ENCODE results near the gene PLEKHB2.
A peak's percentile ranks its signal among the peaks of the same experiment; 100 is the strongest.
"Not testable (repeated sequence)": the region's sequence is repeated elsewhere in the genome, so short reads cannot be mapped to it uniquely, and the experiment has no call there.

The PLEKHB2 gene

DNA sequence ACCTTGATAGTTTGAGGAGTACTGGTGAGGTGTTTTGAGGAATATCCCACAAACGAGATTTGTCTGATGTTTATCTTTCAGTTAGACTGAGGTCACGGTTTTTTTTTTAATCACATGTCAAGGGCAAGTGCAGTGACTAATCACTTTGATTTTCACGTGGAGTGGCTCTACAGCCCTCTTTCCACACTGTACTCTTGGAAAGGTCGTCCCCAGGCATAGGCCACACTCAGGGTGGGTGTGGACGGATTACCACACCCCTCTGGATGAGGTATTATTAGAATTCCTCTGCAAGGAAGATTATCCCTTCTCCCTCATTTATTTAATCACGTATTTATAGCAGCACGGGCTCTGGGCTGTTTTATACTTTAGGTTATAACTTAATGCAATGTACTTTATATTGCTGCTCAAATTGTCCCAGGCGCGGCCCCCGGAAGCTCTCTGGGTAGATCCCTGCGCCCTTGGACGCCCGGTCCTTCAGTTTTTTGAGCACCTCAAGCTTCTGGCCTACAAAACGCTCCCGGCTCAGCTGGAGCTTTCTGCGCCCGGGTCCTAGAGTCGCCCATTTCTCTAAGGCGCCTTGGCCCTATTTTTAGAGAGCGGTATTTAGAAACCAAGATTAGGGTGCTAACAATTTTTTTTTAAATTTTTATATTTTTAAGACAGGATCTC is 515 bp upstream of the PLEKHB2 start:
- TF ChIP-seq, protein P1, sequence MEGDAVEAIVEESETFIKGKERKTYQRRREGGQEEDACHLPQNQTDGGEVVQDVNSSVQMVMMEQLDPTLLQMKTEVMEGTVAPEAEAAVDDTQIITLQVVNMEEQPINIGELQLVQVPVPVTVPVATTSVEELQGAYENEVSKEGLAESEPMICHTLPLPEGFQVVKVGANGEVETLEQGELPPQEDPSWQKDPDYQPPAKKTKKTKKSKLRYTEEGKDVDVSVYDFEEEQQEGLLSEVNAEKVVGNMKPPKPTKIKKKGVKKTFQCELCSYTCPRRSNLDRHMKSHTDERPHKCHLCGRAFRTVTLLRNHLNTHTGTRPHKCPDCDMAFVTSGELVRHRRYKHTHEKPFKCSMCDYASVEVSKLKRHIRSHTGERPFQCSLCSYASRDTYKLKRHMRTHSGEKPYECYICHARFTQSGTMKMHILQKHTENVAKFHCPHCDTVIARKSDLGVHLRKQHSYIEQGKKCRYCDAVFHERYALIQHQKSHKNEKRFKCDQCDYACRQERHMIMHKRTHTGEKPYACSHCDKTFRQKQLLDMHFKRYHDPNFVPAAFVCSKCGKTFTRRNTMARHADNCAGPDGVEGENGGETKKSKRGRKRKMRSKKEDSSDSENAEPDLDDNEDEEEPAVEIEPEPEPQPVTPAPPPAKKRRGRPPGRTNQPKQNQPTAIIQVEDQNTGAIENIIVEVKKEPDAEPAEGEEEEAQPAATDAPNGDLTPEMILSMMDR (conservative IDR thresholded peaks at IDR 0.05): no peak

DNA sequence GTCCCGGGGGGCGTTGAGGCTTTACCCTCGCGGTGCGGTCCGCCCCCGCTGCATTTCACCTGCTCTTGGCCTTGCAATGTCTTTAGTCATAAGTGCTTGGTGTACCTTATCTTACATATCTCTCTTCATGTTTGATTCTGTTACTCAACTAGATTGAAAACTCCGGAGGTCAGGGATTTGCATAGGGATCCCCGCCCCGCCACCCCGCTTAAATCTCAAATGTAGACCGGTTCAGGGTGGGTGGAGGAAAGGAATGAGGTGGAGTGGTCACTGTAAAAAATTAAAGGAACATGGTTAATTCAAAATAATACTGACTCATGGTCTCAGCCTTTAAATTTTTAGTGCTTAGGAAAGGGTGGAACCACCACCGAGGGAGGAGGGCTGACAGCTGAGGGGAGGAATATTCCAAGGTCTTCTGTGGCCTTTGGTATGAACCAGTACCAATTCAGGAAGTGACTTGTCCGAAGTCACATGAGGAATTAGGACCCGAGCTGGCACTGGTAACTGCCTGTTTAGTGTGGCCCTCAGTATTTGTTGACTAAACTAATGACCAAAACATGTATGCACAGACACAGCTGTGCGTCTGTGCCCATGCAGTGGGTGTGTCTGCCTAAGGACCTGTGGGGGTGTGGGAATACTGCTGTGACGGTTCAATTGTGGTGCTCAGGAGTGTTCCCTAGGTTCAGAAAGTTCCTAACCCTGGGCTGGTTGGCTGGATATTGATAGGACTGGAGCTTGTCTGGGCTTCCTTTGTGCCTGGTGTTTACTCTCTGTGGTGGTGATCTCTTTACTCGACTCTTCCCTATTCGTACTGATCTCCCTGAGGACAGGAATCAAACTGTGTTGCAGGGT is 1.0 kb downstream of the PLEKHB2 start:
- TF ChIP-seq, protein P1 (conservative IDR thresholded peaks at IDR 0.05): no peak
- peak overlapping the region; percentile 90 for H3K27ac ChIP-seq

More for the DNA sequence above, 515 bp upstream of the PLEKHB2 start:
- H3K27ac ChIP-seq: peak overlapping the region; percentile 90

DNA sequence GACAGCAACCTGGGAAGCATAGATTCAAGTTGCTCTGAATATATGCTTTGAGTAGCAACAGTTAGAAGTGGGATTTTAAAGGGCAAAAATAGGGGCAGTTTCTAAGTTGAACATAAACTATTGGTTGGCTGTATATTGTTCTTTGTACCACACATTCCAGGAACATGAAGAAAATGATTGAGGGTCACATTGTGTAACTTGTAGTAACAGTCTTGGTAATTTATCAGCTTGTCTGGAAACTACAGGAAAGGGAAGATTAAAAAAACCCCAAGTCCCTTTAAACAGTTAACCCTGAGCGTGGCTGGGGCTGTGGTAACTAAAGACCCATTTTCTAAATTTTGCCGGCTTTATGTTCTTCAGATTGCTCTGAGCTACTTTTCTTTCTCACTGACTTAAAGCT is 7.4 kb downstream of the PLEKHB2 start:
- TF ChIP-seq, protein P1 (conservative IDR thresholded peaks at IDR 0.05): no peak
- H3K27ac ChIP-seq: no peak overlapping the region

DNA sequence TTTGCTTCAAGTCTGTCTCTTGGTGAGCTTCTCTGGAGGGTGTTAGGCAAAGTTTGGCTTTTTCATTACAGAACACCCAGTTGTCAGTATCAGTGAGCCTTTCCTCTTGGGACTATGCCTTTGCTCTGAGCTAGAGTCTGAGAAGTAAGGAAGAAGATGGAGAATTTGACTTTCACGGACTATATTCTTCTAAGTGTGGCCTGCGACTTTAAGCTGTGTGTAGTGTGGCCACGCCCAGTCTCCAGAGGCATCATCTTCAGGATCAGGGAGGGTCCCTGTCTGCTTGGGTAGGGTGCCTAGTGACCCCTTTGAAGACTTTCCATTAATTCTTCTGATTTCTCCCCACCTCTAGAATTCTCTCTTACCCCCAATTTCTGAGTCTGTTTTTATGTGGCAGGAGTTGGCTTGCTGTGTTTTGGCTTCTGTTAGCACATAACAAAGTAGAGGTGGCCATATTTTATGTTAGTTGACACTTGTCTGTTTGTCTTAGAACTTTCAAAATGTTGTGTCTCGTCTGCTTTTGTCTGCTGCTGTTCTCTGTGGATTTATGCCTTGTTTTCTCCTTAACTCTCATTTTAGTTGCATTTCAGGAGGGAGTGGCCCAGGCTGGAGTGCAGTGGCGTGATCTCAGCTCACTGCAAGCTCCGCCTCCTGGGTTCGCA is 8.6 kb downstream of the PLEKHB2 start:
- TF ChIP-seq, protein P1 (conservative IDR thresholded peaks at IDR 0.05): no peak
- H3K27ac ChIP-seq: no peak overlapping the region

DNA sequence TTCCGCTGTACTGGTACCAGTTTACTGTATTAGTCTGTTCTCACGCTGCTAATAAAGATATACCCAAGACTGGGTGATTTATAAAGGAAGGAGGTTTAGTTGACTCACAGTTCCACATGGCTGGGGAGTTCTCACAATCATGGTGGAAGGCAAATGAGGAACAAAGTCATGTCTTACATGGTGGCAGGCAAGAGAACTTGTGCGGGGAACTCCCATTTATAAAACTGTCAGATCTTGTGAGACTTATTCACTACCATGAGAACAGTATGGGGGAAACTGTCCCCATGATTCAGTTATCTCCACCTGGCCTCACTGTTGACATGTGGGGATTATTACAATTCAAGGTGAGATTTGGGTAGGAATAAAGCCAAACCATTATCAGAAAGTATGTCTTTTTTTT is 9.8 kb downstream of the PLEKHB2 start:
- H3K27ac ChIP-seq: not testable (repeated sequence)

DNA sequence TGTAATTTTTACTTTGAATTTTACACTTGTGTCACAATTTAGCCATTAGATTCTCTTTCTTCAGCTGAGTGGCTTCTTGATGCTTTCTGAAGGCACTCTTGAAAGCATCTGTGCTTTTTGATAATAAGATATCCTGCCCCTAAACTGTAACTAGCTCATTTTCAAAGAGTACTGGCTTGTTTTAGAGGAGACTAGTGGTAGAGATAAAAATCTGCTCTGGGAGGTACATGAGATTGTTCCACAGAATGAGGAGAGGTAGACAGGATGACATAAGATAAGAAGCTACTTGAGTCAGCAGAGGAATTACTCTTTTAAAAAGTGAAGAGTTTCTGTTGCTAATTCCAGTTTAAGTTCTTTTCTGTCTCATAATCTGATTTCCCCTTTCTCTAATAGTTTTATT is 10.6 kb downstream of the PLEKHB2 start:
- TF ChIP-seq, protein P1 (conservative IDR thresholded peaks at IDR 0.05): no peak
- H3K27ac ChIP-seq: no peak overlapping the region

DNA sequence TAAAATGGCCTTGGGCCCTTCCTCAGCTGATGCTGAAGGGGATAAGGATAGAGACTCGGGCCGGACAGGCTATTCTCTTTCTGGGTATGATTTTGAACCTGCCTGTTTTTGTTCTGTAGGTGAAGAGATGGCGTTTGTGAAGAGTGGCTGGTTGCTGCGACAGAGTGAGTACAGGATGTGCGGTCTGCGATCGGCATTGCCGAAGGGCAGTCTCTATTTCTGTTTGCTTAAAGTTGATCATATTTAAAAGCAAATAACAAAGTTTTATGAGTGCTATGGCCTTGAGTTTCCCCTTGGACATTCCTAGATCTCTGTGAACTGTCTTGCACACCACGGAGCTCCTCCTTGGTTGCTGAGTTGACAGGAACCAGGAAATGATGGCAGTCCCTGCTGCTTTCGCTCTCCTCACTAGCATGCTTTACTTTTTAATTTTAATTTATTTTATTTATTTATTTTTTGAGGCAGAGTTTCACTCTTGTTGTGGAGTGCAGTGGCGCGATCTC is 15.7 kb downstream of the PLEKHB2 start:
- peak overlapping the region; percentile 97 for H3K27ac ChIP-seq
- TF ChIP-seq, protein P1 (conservative IDR thresholded peaks at IDR 0.05): no peak

Data from VCaP (cell line).